ENCODE results near the gene LRMDA. TPM values are rescaled to one million over a fixed set of nuclear protein-coding genes. Genes with fewer than 3 reads are reported as not detected.
A peak's percentile ranks its signal among the peaks of the same experiment; 100 is the strongest.

Gene LRMDA
- total and polyA plus RNA-seq, 2 of the 13 experiments (the other 11 are each of a cell fraction or from before 2014, with no cell fraction given), result 13.4 to 22.0 TPM

DNA sequence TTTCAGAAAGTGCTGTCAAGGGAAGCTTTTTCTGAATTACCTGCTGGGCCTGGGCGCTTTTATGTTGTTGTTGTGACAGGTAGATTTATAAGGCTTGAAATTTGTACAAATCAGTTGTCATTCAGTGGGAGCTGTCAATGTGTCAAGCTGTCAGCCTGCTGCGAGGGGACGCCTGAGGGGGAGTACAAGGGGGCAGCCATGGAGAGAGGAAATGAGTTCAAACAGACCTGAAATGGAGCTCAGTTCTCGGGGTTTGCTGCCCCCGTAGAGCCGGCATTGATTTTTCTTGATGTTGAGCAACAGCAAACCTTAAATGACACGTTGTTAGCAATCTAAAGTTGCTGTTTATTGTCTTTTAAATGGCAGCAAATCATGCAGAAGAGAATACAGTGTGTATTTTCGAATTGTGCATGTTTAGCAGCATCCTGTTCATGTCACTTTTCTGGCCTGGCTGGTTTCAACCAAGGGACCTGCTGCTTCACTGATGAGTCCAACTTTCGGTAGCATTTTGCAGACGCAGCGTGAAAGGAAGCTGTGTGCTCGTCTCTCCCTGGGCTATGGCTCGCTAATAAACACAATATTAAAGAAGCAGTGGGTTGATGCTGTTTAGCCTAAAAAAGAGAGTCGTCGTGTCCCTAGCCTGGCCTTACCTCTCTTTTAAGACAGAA is 166.5 kb downstream of the LRMDA start (continued):
- no peak for TF ChIP-seq CBX5 (CRISPR knock-in tag; IDR thresholded peaks at IDR 0.05; ENCODE audit: borderline replicate concordance)
- no peak for TF ChIP-seq YY1 (IDR thresholded peaks at IDR 0.05; ENCODE audit: insufficient read depth, insufficient replicate concordance, low read depth, low read length)
- TF ChIP-seq ZNF570 (CRISPR knock-in tag; IDR thresholded peaks at IDR 0.05; ENCODE audit: borderline replicate concordance), result no peak
- TF ChIP-seq RARA (CRISPR knock-in tag; IDR thresholded peaks at IDR 0.05), result no peak
- TF ChIP-seq, protein P1, sequence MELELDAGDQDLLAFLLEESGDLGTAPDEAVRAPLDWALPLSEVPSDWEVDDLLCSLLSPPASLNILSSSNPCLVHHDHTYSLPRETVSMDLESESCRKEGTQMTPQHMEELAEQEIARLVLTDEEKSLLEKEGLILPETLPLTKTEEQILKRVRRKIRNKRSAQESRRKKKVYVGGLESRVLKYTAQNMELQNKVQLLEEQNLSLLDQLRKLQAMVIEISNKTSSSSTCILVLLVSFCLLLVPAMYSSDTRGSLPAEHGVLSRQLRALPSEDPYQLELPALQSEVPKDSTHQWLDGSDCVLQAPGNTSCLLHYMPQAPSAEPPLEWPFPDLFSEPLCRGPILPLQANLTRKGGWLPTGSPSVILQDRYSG (CRISPR knock-in tag; IDR thresholded peaks at IDR 0.05), result no peak
- TF ChIP-seq ZNF468 (CRISPR knock-in tag; IDR thresholded peaks at IDR 0.05), result no peak
- no peak for TF ChIP-seq ZNF878 (CRISPR knock-in tag; IDR thresholded peaks at IDR 0.05)
- TF ChIP-seq ZNF547 (CRISPR knock-in tag; IDR thresholded peaks at IDR 0.05), result no peak
- TF ChIP-seq, protein P2, sequence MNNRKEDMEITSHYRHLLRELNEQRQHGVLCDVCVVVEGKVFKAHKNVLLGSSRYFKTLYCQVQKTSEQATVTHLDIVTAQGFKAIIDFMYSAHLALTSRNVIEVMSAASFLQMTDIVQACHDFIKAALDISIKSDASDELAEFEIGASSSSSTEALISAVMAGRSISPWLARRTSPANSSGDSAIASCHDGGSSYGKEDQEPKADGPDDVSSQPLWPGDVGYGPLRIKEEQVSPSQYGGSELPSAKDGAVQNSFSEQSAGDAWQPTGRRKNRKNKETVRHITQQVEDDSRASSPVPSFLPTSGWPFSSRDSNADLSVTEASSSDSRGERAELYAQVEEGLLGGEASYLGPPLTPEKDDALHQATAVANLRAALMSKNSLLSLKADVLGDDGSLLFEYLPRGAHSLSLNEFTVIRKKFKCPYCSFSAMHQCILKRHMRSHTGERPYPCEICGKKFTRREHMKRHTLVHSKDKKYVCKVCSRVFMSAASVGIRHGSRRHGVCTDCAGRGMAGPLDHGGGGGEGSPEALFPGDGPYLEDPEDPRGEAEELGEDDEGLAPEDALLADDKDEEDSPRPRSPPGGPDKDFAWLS (CRISPR knock-in tag; IDR thresholded peaks at IDR 0.05; ENCODE audit: borderline replicate concordance), result no peak
- TF ChIP-seq, protein P3, sequence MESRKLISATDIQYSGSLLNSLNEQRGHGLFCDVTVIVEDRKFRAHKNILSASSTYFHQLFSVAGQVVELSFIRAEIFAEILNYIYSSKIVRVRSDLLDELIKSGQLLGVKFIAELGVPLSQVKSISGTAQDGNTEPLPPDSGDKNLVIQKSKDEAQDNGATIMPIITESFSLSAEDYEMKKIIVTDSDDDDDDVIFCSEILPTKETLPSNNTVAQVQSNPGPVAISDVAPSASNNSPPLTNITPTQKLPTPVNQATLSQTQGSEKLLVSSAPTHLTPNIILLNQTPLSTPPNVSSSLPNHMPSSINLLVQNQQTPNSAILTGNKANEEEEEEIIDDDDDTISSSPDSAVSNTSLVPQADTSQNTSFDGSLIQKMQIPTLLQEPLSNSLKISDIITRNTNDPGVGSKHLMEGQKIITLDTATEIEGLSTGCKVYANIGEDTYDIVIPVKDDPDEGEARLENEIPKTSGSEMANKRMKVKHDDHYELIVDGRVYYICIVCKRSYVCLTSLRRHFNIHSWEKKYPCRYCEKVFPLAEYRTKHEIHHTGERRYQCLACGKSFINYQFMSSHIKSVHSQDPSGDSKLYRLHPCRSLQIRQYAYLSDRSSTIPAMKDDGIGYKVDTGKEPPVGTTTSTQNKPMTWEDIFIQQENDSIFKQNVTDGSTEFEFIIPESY (CRISPR knock-in tag; IDR thresholded peaks at IDR 0.05), result no peak
- TF ChIP-seq, protein P4, sequence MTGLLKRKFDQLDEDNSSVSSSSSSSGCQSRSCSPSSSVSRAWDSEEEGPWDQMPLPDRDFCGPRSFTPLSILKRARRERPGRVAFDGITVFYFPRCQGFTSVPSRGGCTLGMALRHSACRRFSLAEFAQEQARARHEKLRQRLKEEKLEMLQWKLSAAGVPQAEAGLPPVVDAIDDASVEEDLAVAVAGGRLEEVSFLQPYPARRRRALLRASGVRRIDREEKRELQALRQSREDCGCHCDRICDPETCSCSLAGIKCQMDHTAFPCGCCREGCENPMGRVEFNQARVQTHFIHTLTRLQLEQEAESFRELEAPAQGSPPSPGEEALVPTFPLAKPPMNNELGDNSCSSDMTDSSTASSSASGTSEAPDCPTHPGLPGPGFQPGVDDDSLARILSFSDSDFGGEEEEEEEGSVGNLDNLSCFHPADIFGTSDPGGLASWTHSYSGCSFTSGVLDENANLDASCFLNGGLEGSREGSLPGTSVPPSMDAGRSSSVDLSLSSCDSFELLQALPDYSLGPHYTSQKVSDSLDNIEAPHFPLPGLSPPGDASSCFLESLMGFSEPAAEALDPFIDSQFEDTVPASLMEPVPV (CRISPR knock-in tag; IDR thresholded peaks at IDR 0.05), result no peak
- TF ChIP-seq ZC3H4 (CRISPR knock-in tag; IDR thresholded peaks at IDR 0.05; ENCODE audit: borderline replicate concordance), result no peak
- no peak for TF ChIP-seq ZFP36L2 (CRISPR knock-in tag; IDR thresholded peaks at IDR 0.05)
- peak; percentile 74 for TF ChIP-seq CEBPG (CRISPR knock-in tag; IDR thresholded peaks at IDR 0.05)
- no peak for TF ChIP-seq HNRNPL (IDR thresholded peaks at IDR 0.05; ENCODE audit: low read depth, low read length)
- TF ChIP-seq MBNL3 (CRISPR knock-in tag; conservative IDR thresholded peaks at IDR 0.05), result no peak
- TF ChIP-seq GABPB1 (CRISPR knock-in tag; IDR thresholded peaks at IDR 0.05), result no peak
- TF ChIP-seq, protein P5, sequence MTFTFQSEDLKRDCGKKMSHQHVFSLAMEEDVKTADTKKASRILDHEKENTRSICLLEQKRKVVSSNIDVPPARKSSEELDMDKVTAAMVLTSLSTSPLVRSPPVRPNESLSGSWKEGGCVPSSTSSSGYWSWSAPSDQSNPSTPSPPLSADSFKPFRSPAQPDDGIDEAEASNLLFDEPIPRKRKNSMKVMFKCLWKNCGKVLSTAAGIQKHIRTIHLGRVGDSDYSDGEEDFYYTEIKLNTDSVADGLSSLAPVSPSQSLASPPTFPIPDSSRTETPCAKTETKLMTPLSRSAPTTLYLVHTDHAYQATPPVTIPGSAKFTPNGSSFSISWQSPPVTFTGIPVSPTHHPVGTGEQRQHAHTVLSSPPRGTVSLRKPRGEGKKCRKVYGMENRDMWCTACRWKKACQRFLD (CRISPR knock-in tag; IDR thresholded peaks at IDR 0.05; ENCODE audit: borderline replicate concordance), result no peak
- TF ChIP-seq ZBTB7B (CRISPR knock-in tag; IDR thresholded peaks at IDR 0.05), result peak; percentile 28; the same call in 1 of the 2 replicates
- TF ChIP-seq, protein P6, sequence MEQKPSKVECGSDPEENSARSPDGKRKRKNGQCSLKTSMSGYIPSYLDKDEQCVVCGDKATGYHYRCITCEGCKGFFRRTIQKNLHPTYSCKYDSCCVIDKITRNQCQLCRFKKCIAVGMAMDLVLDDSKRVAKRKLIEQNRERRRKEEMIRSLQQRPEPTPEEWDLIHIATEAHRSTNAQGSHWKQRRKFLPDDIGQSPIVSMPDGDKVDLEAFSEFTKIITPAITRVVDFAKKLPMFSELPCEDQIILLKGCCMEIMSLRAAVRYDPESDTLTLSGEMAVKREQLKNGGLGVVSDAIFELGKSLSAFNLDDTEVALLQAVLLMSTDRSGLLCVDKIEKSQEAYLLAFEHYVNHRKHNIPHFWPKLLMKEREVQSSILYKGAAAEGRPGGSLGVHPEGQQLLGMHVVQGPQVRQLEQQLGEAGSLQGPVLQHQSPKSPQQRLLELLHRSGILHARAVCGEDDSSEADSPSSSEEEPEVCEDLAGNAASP (CRISPR knock-in tag; IDR thresholded peaks at IDR 0.05; ENCODE audit: borderline replicate concordance), result 0 out of 2 replicates have a peak, but pooled peaks have one; percentile 13
- TF ChIP-seq HDAC6 (IDR thresholded peaks at IDR 0.05; ENCODE audit: low read depth, low read length), result no peak

Measured in HepG2 (cell line).